HepG2 (cell line): ENCODE results near the gene KIAA1191. TPM values are rescaled to one million over a fixed set of nuclear protein-coding genes. Genes with fewer than 3 reads are reported as not detected.
A peak's percentile ranks its signal among the peaks of the same experiment; 100 is the strongest.

Experiments used
- CHD2 ChIP-seq: IDR thresholded peaks from 2 replicates; pipeline ENCODE4 v1.6.1; 2011; ENCODE audit warnings: low read depth, low read length, improper control_type of control experiment
- E2F5 ChIP-seq: sonication (generic); formaldehyde crosslinking; conservative IDR thresholded peaks from 2 replicates; pipeline ENCODE4 v1.4.0; 2020; ENCODE audit warnings: missing genetic modification reagents
- GATA4 ChIP-seq: sonication (generic); IDR thresholded peaks from 2 replicates; pipeline ENCODE4 v1.6.1; 2016; ENCODE audit warnings: antibody characterized with exemption, low read depth, borderline replicate concordance
- GZF1 ChIP-seq: sonication (generic); formaldehyde crosslinking; IDR thresholded peaks from 2 replicates; pipeline ENCODE4 v1.5.1; 2020; ENCODE audit warnings: mild to moderate bottlenecking, missing genetic modification reagents
- KAT8 ChIP-seq: IDR thresholded peaks from 2 replicates; pipeline ENCODE4 v1.6.1; 2016; ENCODE audit warnings: missing genetic modification reagents, missing compliant biosample characterization
- KDM2A ChIP-seq: sonication (generic); formaldehyde crosslinking; IDR thresholded peaks from 2 replicates; pipeline ENCODE4 v1.4.0; 2020; ENCODE audit warnings: low read depth, missing genetic modification reagents, borderline replicate concordance
- LBX2 ChIP-seq: sonication (generic); formaldehyde crosslinking; IDR thresholded peaks from 2 replicates; pipeline ENCODE4 v1.5.0; 2020; ENCODE audit warnings: missing genetic modification reagents, mild to moderate bottlenecking, borderline replicate concordance
- NFE2L1 ChIP-seq: sonication (generic); formaldehyde crosslinking; IDR thresholded peaks from 2 replicates; pipeline ENCODE4 v1.4.0; 2020; ENCODE audit warnings: missing genetic modification reagents, mild to moderate bottlenecking, borderline replicate concordance
- NR2F6 ChIP-seq, 2 experiments: IDR thresholded peaks; 2 replicates each; pipeline ENCODE4 v1.6.1; 2016; ENCODE audit warnings: antibody characterized with exemption in 1 of 2, mild to moderate bottlenecking in 1 of 2
- PHF21A ChIP-seq: sonication (generic); formaldehyde crosslinking; IDR thresholded peaks from 2 replicates; pipeline ENCODE4 v1.5.0; 2020; ENCODE audit warnings: mild to moderate bottlenecking, missing genetic modification reagents
- RBM39 ChIP-seq: fragments of 200-400 bp; formaldehyde crosslinking; IDR thresholded peaks from one replicate; pipeline ENCODE4 v1.6.1; 2018; ENCODE audit warnings: antibody characterized with exemption, mild to moderate bottlenecking, low read depth, low read length; ENCODE audit not compliant: poor library complexity, severe bottlenecking
- RFX5 ChIP-seq: IDR thresholded peaks from 2 replicates; pipeline ENCODE4 v1.6.1; 2011; ENCODE audit warnings: low read depth, low read length, improper control_type of control experiment
- RFXAP ChIP-seq: sonication (generic); formaldehyde crosslinking; IDR thresholded peaks from 2 replicates; pipeline ENCODE4 v1.4.0; 2020; ENCODE audit warnings: missing genetic modification reagents, borderline replicate concordance
- SIN3A ChIP-seq: IDR thresholded peaks from 2 replicates; pipeline ENCODE4 v1.6.1; 2011; ENCODE audit warnings: low read depth, mild to moderate bottlenecking, control low read depth, low read length, borderline replicate concordance
- YEATS2 ChIP-seq: sonication (generic); formaldehyde crosslinking; IDR thresholded peaks from 2 replicates; pipeline ENCODE4 v1.4.0; 2020; ENCODE audit warnings: missing genetic modification reagents, borderline replicate concordance
- ZNF549 ChIP-seq: sonication (generic); formaldehyde crosslinking; IDR thresholded peaks from 2 replicates; pipeline ENCODE4 v1.5.0; 2020; ENCODE audit warnings: missing genetic modification reagents
- ZNF616 ChIP-seq: sonication (generic); formaldehyde crosslinking; IDR thresholded peaks from 2 replicates; pipeline ENCODE4 v1.5.0; 2020; ENCODE audit warnings: low read depth, mild to moderate bottlenecking, missing genetic modification reagents
- ZNF639 ChIP-seq: conservative IDR thresholded peaks from 2 replicates; pipeline ENCODE4 v1.6.1; 2018; ENCODE audit warnings: missing genetic modification reagents
- ZSCAN30 ChIP-seq: sonication (generic); formaldehyde crosslinking; IDR thresholded peaks from 2 replicates; pipeline ENCODE4 v1.5.0; 2020; ENCODE audit warnings: mild to moderate bottlenecking, missing genetic modification reagents
- polyA plus RNA-seq, 8 experiments: library from polyadenylated mRNA; depleted of rRNA in 3 of 8; stranded (reverse) in 7 of 8; unstranded in 1 of 8; fragments of >200 nt; fragmentation: Illumina TruSeq in 4 of 8; extraction: Trizol in 4 of 8; gene quantifications; 2 replicates each; pipeline versions ENCODE4 v1.2.1 to v1.2.3, GENCODE V29; 2011 to 2016; ENCODE audit warnings: low read depth in 4 of 8, missing spikeins in 1 of 8, mixed read lengths in 1 of 8; ENCODE audit not compliant: insufficient read depth in 1 of 8
- total RNA-seq, 5 experiments: library from RNA; depleted of rRNA; stranded (reverse); fragments of >200 nt; fragmentation: Illumina TruSeq; extraction: Trizol; gene quantifications; 2 replicates each; pipeline ENCODE4 v1.2.3, GENCODE V29; 2016; ENCODE audit warnings: low read depth in 1 of 5
- TF ChIP-seq, protein P1 (sequence below): sonication (generic); formaldehyde crosslinking; IDR thresholded peaks from 2 replicates; pipeline ENCODE4 v1.8.1; 2023; ENCODE audit warnings: mild to moderate bottlenecking, missing genetic modification reagents, borderline replicate concordance
- TF ChIP-seq, protein P2 (sequence below): sonication (generic); formaldehyde crosslinking; IDR thresholded peaks from 2 replicates; pipeline ENCODE4 v1.4.0; 2020; ENCODE audit warnings: mild to moderate bottlenecking, missing genetic modification reagents

KIAA1191 gene
- total and polyA plus RNA-seq, 2 of the 13 experiments (the other 11 are each of a cell fraction or from before 2014, with no cell fraction given): 63.6 to 103 TPM

DNA sequence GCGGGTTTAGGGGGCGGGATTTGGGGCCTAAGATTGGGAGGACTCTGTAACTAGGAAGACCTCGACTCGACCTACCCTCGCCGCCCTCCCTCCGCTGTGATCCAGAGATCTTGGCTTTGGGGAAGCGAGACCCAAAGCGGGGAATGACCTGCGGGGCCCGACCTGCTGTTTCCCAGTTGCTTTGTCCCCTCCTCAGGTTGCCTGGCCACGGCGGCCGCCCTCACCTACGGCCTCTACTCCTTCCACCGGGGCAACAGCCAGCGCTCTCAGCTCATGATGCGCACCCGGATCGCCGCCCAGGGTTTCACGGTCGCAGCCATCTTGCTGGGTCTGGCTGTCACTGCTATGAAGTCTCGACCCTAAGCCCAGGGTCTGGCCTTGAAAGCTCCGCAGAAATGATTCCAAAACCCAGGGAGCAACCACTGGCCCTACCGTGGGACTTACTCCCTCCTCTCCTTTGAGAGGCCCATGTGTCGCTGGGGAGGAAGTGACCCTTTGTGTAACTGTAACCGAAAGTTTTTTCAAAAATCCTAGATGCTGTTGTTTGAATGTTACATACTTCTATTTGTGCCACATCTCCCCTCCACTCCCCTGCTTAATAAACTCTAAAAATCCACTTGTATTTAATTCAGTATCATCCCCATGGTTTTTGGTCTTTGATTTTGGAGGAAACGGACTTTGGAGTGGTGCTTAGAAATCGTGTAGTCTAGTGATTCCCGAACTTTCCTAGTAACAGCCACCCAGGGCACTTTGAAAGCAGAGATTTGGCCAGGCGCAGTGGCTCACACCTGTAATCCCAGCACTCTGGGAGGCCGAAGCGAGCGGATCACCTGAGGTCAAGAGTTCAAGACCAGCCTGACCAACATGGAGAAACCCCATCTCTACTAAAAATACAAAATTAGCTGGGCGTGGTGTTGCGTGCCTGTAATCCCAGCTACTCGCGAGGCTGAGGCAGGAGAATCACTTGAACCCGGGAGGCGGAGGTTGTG lies 27.9 kb upstream of the KIAA1191 start (continued):
- TF ChIP-seq GZF1 (CRISPR knock-in tag) (no peak; the same call in 1 of the 2 replicates), RFXAP (CRISPR knock-in tag) (no peak), ZNF616 (CRISPR knock-in tag) (no peak), KDM2A (CRISPR knock-in tag) (peak; percentile 76; the same call in 1 of the 2 replicates), ZNF639 (CRISPR knock-in tag) (no peak), NR2F6 (IDR thresholded peaks at IDR 0.05) (no peak), NR2F6 (CRISPR knock-in tag; IDR thresholded peaks at IDR 0.05) (no peak), RFX5 (no peak), RBM39 (no peak), ZSCAN30 (CRISPR knock-in tag) (no peak), GATA4 (peak; percentile 9; the same call in 1 of the 2 replicates), YEATS2 (CRISPR knock-in tag) (no peak), E2F5 (CRISPR knock-in tag) (no peak), ZNF549 (CRISPR knock-in tag) (no peak), CHD2 (no peak), PHF21A (CRISPR knock-in tag) (peak; percentile 50), NFE2L1 (CRISPR knock-in tag) (no peak), SIN3A (no peak; the same call in 1 of the 2 replicates), KAT8 (CRISPR knock-in tag) (peak; percentile 70; the same call in 1 of the 2 replicates), LBX2 (CRISPR knock-in tag) (no peak)
- TF ChIP-seq, protein P1, sequence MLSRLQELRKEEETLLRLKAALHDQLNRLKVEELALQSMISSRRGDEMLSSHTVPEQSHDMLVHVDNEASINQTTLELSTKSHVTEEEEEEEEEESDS (CRISPR knock-in tag): no peak
- TF ChIP-seq, protein P2, sequence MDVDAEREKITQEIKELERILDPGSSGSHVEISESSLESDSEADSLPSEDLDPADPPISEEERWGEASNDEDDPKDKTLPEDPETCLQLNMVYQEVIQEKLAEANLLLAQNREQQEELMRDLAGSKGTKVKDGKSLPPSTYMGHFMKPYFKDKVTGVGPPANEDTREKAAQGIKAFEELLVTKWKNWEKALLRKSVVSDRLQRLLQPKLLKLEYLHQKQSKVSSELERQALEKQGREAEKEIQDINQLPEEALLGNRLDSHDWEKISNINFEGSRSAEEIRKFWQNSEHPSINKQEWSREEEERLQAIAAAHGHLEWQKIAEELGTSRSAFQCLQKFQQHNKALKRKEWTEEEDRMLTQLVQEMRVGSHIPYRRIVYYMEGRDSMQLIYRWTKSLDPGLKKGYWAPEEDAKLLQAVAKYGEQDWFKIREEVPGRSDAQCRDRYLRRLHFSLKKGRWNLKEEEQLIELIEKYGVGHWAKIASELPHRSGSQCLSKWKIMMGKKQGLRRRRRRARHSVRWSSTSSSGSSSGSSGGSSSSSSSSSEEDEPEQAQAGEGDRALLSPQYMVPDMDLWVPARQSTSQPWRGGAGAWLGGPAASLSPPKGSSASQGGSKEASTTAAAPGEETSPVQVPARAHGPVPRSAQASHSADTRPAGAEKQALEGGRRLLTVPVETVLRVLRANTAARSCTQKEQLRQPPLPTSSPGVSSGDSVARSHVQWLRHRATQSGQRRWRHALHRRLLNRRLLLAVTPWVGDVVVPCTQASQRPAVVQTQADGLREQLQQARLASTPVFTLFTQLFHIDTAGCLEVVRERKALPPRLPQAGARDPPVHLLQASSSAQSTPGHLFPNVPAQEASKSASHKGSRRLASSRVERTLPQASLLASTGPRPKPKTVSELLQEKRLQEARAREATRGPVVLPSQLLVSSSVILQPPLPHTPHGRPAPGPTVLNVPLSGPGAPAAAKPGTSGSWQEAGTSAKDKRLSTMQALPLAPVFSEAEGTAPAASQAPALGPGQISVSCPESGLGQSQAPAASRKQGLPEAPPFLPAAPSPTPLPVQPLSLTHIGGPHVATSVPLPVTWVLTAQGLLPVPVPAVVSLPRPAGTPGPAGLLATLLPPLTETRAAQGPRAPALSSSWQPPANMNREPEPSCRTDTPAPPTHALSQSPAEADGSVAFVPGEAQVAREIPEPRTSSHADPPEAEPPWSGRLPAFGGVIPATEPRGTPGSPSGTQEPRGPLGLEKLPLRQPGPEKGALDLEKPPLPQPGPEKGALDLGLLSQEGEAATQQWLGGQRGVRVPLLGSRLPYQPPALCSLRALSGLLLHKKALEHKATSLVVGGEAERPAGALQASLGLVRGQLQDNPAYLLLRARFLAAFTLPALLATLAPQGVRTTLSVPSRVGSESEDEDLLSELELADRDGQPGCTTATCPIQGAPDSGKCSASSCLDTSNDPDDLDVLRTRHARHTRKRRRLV (CRISPR knock-in tag): 0 out of 2 replicates have a peak, but pooled peaks have one; percentile 15
